Measurements from ENCODE around the gene TGFBR2. TPM values are rescaled to one million over a fixed set of nuclear protein-coding genes. Genes with fewer than 3 reads are reported as not detected.

Gene TGFBR2
- total and polyA plus RNA-seq, 2 of the 13 experiments (the other 11 are each of a cell fraction or from before 2014, with no cell fraction given) = 82.2 to 187 TPM

DNA sequence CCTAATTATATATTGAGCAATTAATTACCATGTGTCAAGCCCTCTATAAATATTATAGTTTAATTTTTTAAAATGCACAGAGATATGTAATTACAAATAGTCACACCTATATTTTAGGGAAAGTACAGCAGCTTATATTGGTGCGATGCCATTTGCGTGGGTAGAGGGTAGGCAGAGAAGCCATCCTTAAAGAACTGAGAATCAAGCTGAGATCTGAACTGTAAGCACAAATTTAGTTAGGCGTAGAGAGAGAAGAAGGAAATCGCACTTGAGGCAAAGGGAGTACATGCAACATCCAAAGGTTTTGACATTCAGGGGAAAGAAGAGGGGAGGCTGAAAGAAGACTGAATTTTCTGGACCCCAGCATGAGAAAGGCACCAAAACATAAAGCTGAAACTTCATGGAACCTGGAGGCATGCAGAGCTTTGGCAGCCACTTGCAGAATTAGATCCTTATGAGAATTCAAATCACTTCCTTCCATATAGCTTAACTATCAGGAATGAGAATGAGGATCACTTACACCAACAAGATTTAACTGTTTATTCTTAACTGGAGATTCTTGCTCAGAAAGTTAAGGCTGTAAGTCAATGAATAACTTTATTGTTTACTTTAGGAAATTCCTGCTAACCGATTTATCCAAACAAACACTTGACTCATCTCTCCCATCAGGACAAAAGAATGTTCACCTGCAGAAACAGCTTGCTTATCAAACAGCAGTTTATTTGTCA is 114.3 kb downstream of the TGFBR2 start (continued):
- TF ChIP-seq KLF9 (CRISPR knock-in tag; IDR thresholded peaks at IDR 0.05; ENCODE audit: low read depth) = no peak
- peak; percentile 65; the same call in 1 of the 2 replicates for TF ChIP-seq RXRB (CRISPR knock-in tag; IDR thresholded peaks at IDR 0.05; ENCODE audit: borderline replicate concordance)
- no peak for TF ChIP-seq SYNCRIP (IDR thresholded peaks at IDR 0.05; ENCODE audit: insufficient read depth, low read depth, low read length)
- peak; percentile 73 for TF ChIP-seq ASH2L (IDR thresholded peaks at IDR 0.05; ENCODE audit: insufficient read length, low read depth, low read length)
- TF ChIP-seq REPIN1 (CRISPR knock-in tag; IDR thresholded peaks at IDR 0.05; ENCODE audit: borderline replicate concordance, low read depth) = no peak
- no peak for TF ChIP-seq IRF2 (CRISPR knock-in tag; IDR thresholded peaks at IDR 0.05)
- TF ChIP-seq, protein P1, sequence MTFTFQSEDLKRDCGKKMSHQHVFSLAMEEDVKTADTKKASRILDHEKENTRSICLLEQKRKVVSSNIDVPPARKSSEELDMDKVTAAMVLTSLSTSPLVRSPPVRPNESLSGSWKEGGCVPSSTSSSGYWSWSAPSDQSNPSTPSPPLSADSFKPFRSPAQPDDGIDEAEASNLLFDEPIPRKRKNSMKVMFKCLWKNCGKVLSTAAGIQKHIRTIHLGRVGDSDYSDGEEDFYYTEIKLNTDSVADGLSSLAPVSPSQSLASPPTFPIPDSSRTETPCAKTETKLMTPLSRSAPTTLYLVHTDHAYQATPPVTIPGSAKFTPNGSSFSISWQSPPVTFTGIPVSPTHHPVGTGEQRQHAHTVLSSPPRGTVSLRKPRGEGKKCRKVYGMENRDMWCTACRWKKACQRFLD (CRISPR knock-in tag; IDR thresholded peaks at IDR 0.05; ENCODE audit: borderline replicate concordance) = no peak
- no peak for TF ChIP-seq ZFYVE20 (CRISPR knock-in tag; IDR thresholded peaks at IDR 0.05; ENCODE audit: borderline replicate concordance, low read depth)
- no peak; the same call in 1 of the 2 replicates for TF ChIP-seq GATA4 (IDR thresholded peaks at IDR 0.05; ENCODE audit: borderline replicate concordance, low read depth)
- no peak for TF ChIP-seq ARNT2 (CRISPR knock-in tag; IDR thresholded peaks at IDR 0.05; ENCODE audit: low read depth)
- TF ChIP-seq ZNF616 (CRISPR knock-in tag; IDR thresholded peaks at IDR 0.05; ENCODE audit: low read depth) = no peak
- TF ChIP-seq ZNF44 (CRISPR knock-in tag; IDR thresholded peaks at IDR 0.05) = no peak
- no peak for TF ChIP-seq CCDC6 (CRISPR knock-in tag; IDR thresholded peaks at IDR 0.05)
- no peak for TF ChIP-seq SOX6 (IDR thresholded peaks at IDR 0.05)
- peak; percentile 93 for TF ChIP-seq SOX6 (CRISPR knock-in tag; IDR thresholded peaks at IDR 0.05)
- no peak for TF ChIP-seq ZNF563 (CRISPR knock-in tag; IDR thresholded peaks at IDR 0.05)
- TF ChIP-seq, protein P2, sequence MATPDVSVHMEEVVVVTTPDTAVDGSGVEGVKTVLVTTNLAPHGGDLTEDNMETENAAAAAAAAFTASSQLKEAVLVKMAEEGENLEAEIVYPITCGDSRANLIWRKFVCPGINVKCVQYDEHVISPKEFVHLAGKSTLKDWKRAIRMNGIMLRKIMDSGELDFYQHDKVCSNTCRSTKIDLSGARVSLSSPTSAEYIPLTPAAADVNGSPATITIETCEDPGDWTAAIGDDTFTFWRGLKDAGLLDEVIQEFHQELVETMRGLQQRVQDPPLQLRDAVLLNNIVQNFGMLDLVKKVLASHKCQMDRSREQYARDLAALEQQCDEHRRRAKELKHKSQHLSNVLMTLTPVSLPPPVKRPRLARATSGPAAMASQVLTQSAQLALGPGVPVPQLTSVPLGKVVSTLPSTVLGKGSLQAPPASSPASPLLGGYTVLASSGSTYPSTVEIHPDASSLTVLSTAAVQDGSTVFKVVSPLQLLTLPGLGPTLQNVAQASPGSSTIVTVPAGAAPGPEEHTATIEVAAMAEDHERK (CRISPR knock-in tag; IDR thresholded peaks at IDR 0.05; ENCODE audit: low read depth) = no peak
- TF ChIP-seq, protein P3, sequence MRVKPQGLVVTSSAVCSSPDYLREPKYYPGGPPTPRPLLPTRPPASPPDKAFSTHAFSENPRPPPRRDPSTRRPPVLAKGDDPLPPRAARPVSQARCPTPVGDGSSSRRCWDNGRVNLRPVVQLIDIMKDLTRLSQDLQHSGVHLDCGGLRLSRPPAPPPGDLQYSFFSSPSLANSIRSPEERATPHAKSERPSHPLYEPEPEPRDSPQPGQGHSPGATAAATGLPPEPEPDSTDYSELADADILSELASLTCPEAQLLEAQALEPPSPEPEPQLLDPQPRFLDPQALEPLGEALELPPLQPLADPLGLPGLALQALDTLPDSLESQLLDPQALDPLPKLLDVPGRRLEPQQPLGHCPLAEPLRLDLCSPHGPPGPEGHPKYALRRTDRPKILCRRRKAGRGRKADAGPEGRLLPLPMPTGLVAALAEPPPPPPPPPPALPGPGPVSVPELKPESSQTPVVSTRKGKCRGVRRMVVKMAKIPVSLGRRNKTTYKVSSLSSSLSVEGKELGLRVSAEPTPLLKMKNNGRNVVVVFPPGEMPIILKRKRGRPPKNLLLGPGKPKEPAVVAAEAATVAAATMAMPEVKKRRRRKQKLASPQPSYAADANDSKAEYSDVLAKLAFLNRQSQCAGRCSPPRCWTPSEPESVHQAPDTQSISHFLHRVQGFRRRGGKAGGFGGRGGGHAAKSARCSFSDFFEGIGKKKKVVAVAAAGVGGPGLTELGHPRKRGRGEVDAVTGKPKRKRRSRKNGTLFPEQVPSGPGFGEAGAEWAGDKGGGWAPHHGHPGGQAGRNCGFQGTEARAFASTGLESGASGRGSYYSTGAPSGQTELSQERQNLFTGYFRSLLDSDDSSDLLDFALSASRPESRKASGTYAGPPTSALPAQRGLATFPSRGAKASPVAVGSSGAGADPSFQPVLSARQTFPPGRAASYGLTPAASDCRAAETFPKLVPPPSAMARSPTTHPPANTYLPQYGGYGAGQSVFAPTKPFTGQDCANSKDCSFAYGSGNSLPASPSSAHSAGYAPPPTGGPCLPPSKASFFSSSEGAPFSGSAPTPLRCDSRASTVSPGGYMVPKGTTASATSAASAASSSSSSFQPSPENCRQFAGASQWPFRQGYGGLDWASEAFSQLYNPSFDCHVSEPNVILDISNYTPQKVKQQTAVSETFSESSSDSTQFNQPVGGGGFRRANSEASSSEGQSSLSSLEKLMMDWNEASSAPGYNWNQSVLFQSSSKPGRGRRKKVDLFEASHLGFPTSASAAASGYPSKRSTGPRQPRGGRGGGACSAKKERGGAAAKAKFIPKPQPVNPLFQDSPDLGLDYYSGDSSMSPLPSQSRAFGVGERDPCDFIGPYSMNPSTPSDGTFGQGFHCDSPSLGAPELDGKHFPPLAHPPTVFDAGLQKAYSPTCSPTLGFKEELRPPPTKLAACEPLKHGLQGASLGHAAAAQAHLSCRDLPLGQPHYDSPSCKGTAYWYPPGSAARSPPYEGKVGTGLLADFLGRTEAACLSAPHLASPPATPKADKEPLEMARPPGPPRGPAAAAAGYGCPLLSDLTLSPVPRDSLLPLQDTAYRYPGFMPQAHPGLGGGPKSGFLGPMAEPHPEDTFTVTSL (CRISPR knock-in tag; IDR thresholded peaks at IDR 0.05; ENCODE audit: borderline replicate concordance) = peak; percentile 94; the same call in 1 of the 2 replicates
- no peak for TF ChIP-seq SALL1 (CRISPR knock-in tag; IDR thresholded peaks at IDR 0.05)
- no peak for TF ChIP-seq NFE2 (CRISPR knock-in tag; IDR thresholded peaks at IDR 0.05)
- TF ChIP-seq ZMYM3 (CRISPR knock-in tag; IDR thresholded peaks at IDR 0.05) = no peak
- TF ChIP-seq ZNF326 (CRISPR knock-in tag; IDR thresholded peaks at IDR 0.05; ENCODE audit: borderline replicate concordance) = no peak
- no peak for TF ChIP-seq IKZF1 (IDR thresholded peaks at IDR 0.05)

All from HepG2 (cell line).